Mesendoderm (in vitro differentiated cells): ENCODE measurements around the gene GLG1.
A peak's percentile ranks its signal among the peaks of the same experiment; 100 is the strongest.

Experiments
- DNase-seq: peaks from one replicate; pipeline ENCODE4 v3.0.0; 2013
- H2AK5ac ChIP-seq: 2 replicates; pipeline ENCODE4 v1.6.1; 2013; ENCODE audit warnings: low read length, inconsistent platforms
- H2BK120ac ChIP-seq: 2 replicates; pipeline ENCODE4 v1.6.1; 2013; ENCODE audit warnings: low read depth, mild to moderate bottlenecking, low read length, moderate library complexity, mixed read lengths
- H2BK15ac ChIP-seq: replicated peaks from 2 replicates; pipeline ENCODE4 v1.6.1; 2013; ENCODE audit warnings: low read depth, mild to moderate bottlenecking, moderate library complexity
- H2BK5ac ChIP-seq: 2 replicates; pipeline ENCODE4 v1.6.1; 2013; ENCODE audit warnings: low read length, inconsistent platforms
- H3K18ac ChIP-seq: 2 replicates; pipeline ENCODE4 v1.6.1; 2013; ENCODE audit warnings: mild to moderate bottlenecking, low read length, mixed read lengths
- H3K23ac ChIP-seq: one replicate; pipeline ENCODE4 v1.6.1; 2013; ENCODE audit warnings: low read length
- H3K27ac ChIP-seq: 2 replicates; pipeline ENCODE4 v1.5.1; 2013; ENCODE audit warnings: low read depth, mild to moderate bottlenecking, inconsistent platforms, low read length, moderate library complexity
- H3K27me3 ChIP-seq: 2 replicates; pipeline ENCODE4 v1.6.1; 2013; ENCODE audit warnings: low read length, control low read depth, mild to moderate bottlenecking, inconsistent platforms; ENCODE audit not compliant: insufficient read depth, poor library complexity
- H3K36me3 ChIP-seq: 2 replicates; pipeline ENCODE4 v1.6.1; 2013; ENCODE audit warnings: low read length, inconsistent platforms; ENCODE audit not compliant: control insufficient read depth, insufficient read depth
- H3K4ac ChIP-seq: one replicate; pipeline ENCODE4 v1.6.1; 2013; ENCODE audit warnings: low read depth, mild to moderate bottlenecking, low read length, moderate library complexity
- H3K4me1 ChIP-seq: 2 replicates; pipeline ENCODE4 v1.6.1; 2013; ENCODE audit warnings: low read depth, low read length, inconsistent platforms; ENCODE audit not compliant: control insufficient read depth
- H3K4me2 ChIP-seq: 2 replicates; pipeline ENCODE4 v1.6.1; 2013; ENCODE audit warnings: low read length
- H3K4me3 ChIP-seq: 2 replicates; pipeline ENCODE4 v1.5.1; 2013; ENCODE audit warnings: mild to moderate bottlenecking, low read length
- H3K56ac ChIP-seq: one replicate; pipeline ENCODE4 v1.6.1; 2013; ENCODE audit warnings: low read length
- H3K79me1 ChIP-seq: 2 replicates; pipeline ENCODE4 v1.6.1; 2013; ENCODE audit warnings: low read length, inconsistent platforms
- H3K79me2 ChIP-seq: 2 replicates; pipeline ENCODE4 v1.6.1; 2013; ENCODE audit warnings: mild to moderate bottlenecking, low read length; ENCODE audit not compliant: control insufficient read depth, insufficient read depth
- H3K9ac ChIP-seq: 2 replicates; pipeline ENCODE4 v1.6.1; 2013; ENCODE audit warnings: low read length, inconsistent platforms
- H4K5ac ChIP-seq: one replicate; pipeline ENCODE4 v1.6.1; 2013; ENCODE audit warnings: low read length
- H4K8ac ChIP-seq: one replicate; pipeline ENCODE4 v1.6.1; 2013; ENCODE audit warnings: low read depth, mild to moderate bottlenecking, control low read depth, low read length, moderate library complexity
- WGBS: extraction: QIAGEN DNeasy Blood & Tissue Kit; methylation state at CpG from one replicate; pipeline ENCODE4 v1.1.7; 2013; ENCODE audit warnings: low lambda C conversion rate, missing lambda C conversion rate; ENCODE audit not compliant: insufficient coverage; ENCODE audit errors: extremely low coverage; 5-methylcytosine and 5-hydroxymethylcytosine counted together

GLG1 gene

DNA sequence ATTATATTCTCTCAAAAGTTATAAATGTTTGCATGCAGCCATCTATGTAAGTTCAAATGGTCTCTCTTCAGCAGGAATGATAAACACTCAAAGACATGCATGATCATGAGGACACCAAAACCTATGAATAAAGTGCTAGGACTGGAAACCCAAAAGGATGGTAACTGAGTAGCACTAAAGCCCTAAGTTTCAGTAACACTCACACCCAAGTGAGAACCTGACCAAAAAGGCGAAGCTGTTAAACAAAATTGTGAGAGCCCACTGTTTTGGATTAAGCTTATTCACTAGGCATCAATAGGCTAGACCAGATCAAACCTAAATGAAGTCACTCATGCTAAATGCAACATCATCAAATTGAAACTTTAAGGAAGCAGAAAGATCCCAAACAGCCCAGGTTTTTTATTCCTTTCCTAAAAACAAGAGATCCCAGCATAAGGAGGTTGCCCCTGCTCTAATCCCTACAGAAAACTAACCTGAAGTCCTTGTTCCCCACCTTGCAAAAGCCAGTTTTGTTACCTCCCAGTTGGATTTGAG is 42.4 kb downstream of the GLG1 start:
- H3K23ac ChIP-seq: no peak overlapping the region
- H3K27ac ChIP-seq: no peak overlapping the region
- no peaks in the 10 kb centered on the region for H3K27me3 ChIP-seq
- no peak overlapping the region for H4K5ac ChIP-seq
- H4K8ac ChIP-seq: no peak overlapping the region
- no peak overlapping the region for H2AK5ac ChIP-seq
- H3K9ac ChIP-seq: no peak overlapping the region
- H3K18ac ChIP-seq: no peak overlapping the region
- H3K36me3 ChIP-seq: no peaks in the 10 kb centered on the region
- H3K56ac ChIP-seq: no peak overlapping the region
- H3K4me3 ChIP-seq: no peak overlapping the region
- H2BK15ac ChIP-seq: no peak overlapping the region
- no peak for DNase-seq
- H2BK5ac ChIP-seq: no peak overlapping the region
- H3K4me1 ChIP-seq: no peaks in the 10 kb centered on the region
- H2BK120ac ChIP-seq: no peak overlapping the region
- peaks cover 22% of the 10 kb centered on the region for H3K79me1 ChIP-seq
- H3K79me2 ChIP-seq: peaks cover 29% of the 10 kb centered on the region
- WGBS: no CpG with 5 or more reads among the region's 1 CpG
- H3K4ac ChIP-seq: no peak overlapping the region
- no peak overlapping the region for H3K4me2 ChIP-seq

DNA sequence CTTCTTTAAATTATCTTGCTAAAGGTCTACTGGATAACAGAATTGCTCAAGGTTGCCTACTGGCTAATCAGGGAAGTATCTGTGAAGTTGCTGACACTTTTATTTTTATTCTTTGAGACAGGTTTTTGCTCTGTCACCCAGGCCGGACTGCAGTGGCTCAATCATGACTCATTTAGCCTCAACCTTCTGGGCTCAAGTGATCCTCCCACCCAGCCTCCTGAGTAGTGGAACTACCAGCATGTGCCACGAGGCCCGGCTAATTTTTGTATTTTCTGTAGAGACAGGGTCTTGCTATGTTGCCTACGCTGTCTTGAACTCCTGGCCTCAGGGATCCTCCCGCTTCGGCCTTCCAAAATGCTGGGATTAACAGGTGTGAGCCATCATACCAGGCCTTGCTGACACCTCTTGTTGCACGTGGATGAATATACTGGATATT is 43.1 kb downstream of the GLG1 start:
- Histone ChIP-seq H3K9ac (no peak overlapping the region), H2AK5ac (no peak overlapping the region), H2BK5ac (no peak overlapping the region), H3K4me1 (no peaks in the 10 kb centered on the region), H3K27ac (no peak overlapping the region), H3K4ac (no peak overlapping the region), H3K79me1 (peaks cover 20% of the 10 kb centered on the region), H3K79me2 (peaks cover 26% of the 10 kb centered on the region), H3K4me2 (no peak overlapping the region), H3K36me3 (no peaks in the 10 kb centered on the region), H4K5ac (no peak overlapping the region), H3K18ac (no peak overlapping the region), H2BK15ac (no peak overlapping the region), H3K4me3 (no peak overlapping the region), H3K56ac (no peak overlapping the region), H2BK120ac (no peak overlapping the region), H4K8ac (no peak overlapping the region), H3K23ac (no peak overlapping the region), H3K27me3 (no peaks in the 10 kb centered on the region)
- no CpG with 5 or more reads among the region's 7 CpGs for WGBS
- DNase-seq: peak; percentile 25

DNA sequence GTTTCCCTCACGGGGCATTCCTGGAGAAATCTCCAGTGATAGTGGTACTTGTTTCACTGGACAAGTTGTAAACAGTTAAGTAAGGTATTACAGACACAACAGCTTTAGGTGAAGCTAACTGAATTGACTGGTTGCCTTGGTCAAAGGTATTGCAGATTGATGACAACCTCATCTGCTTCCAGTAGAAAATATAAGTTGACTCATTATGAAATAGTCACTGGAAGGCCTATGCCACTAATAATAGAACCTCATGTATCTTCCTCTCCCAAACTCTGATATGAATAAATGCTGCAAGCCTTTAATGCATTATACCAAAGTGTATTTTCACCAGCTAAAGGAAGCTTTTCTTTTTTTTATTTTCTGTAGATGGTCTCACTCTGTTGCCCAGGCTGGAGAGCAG is 44.8 kb downstream of the GLG1 start:
- no peak overlapping the region for H4K5ac ChIP-seq
- H3K9ac ChIP-seq: no peak overlapping the region
- no CpG with 5 or more reads among the region's 1 CpG for WGBS
- no peak overlapping the region for H3K4me2 ChIP-seq
- H3K4me1 ChIP-seq: no peaks in the 10 kb centered on the region
- H3K27me3 ChIP-seq: no peaks in the 10 kb centered on the region
- H2BK15ac ChIP-seq: no peak overlapping the region
- peaks cover 21% of the 10 kb centered on the region for H3K79me2 ChIP-seq
- no peaks in the 10 kb centered on the region for H3K36me3 ChIP-seq
- H3K18ac ChIP-seq: no peak overlapping the region
- H3K79me1 ChIP-seq: peaks cover 18% of the 10 kb centered on the region
- DNase-seq: no peak
- H3K56ac ChIP-seq: no peak overlapping the region
- H2AK5ac ChIP-seq: no peak overlapping the region
- no peak overlapping the region for H3K4ac ChIP-seq
- no peak overlapping the region for H3K27ac ChIP-seq
- no peak overlapping the region for H4K8ac ChIP-seq
- no peak overlapping the region for H3K4me3 ChIP-seq
- no peak overlapping the region for H2BK5ac ChIP-seq
- no peak overlapping the region for H3K23ac ChIP-seq
- H2BK120ac ChIP-seq: no peak overlapping the region

DNA sequence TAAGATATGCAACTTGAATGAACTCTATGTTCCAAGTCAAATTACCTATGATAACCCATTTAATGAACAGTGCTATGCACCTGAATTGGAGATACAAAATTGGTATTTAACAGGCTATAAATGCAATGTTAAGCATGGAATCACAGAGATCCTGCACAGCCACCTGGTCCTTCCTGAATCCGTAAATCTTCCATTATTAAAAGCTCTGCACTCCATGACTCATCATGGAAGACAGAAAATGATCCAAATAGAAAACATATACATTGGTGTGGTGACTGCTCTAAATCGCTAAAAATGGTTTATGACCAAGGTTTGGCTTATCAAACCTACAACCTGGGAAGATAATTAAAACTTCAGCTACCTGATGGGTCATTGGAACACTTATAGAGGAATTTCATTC is 45.3 kb downstream of the GLG1 start:
- Histone ChIP-seq H4K8ac (peak overlapping the region; percentile 39), H2AK5ac (no peak overlapping the region)
- no peak for DNase-seq

DNA sequence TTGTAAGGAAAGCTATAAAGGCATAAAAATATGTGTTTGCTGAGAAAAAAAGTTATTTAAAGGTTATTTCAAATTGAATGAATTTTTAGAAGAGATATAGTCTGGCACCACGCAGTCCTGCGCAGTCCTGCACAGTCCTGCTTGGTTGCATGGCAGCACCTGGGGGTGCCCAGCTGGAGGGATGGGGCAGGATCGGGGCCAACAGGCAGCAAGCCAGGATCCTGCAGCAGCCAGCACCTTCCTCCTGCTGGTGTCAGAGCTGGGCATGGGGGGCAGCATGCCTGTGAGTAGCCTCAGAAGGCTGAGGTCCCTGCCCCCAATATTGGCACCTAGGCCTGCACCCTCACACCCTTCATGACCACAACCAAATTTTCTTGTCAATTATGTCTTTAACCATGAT is 46.0 kb downstream of the GLG1 start:
- H2BK120ac ChIP-seq: no peak overlapping the region
- H2BK5ac ChIP-seq: no peak overlapping the region
- no peak for DNase-seq
- H3K23ac ChIP-seq: no peak overlapping the region
- no peak overlapping the region for H3K27ac ChIP-seq
- no peaks in the 10 kb centered on the region for H3K36me3 ChIP-seq
- H3K9ac ChIP-seq: no peak overlapping the region
- no peak overlapping the region for H2BK15ac ChIP-seq
- H3K4me3 ChIP-seq: no peak overlapping the region
- H4K5ac ChIP-seq: no peak overlapping the region
- no peak overlapping the region for H4K8ac ChIP-seq
- peaks cover 20% of the 10 kb centered on the region for H3K79me2 ChIP-seq
- no peak overlapping the region for H3K4me2 ChIP-seq
- H3K56ac ChIP-seq: no peak overlapping the region
- no CpG with 5 or more reads among the region's 3 CpGs for WGBS
- peaks cover 18% of the 10 kb centered on the region for H3K79me1 ChIP-seq
- H2AK5ac ChIP-seq: no peak overlapping the region
- H3K18ac ChIP-seq: no peak overlapping the region
- H3K4me1 ChIP-seq: no peaks in the 10 kb centered on the region
- no peak overlapping the region for H3K4ac ChIP-seq
- no peaks in the 10 kb centered on the region for H3K27me3 ChIP-seq

More for the DNA sequence above, 45.3 kb downstream of the GLG1 start:
- Histone ChIP-seq H3K79me2 (peaks cover 21% of the 10 kb centered on the region), H2BK120ac (no peak overlapping the region), H3K36me3 (no peaks in the 10 kb centered on the region), H3K9ac (no peak overlapping the region), H3K23ac (no peak overlapping the region), H2BK15ac (no peak overlapping the region), H3K4me3 (no peak overlapping the region), H4K5ac (no peak overlapping the region), H3K27ac (no peak overlapping the region), H3K4ac (no peak overlapping the region), H3K79me1 (peaks cover 18% of the 10 kb centered on the region), H3K56ac (no peak overlapping the region), H3K4me1 (no peaks in the 10 kb centered on the region), H2BK5ac (no peak overlapping the region), H3K4me2 (no peak overlapping the region), H3K18ac (no peak overlapping the region), H3K27me3 (no peaks in the 10 kb centered on the region)
- no CpG with 5 or more reads among the region's 2 CpGs for WGBS

DNA sequence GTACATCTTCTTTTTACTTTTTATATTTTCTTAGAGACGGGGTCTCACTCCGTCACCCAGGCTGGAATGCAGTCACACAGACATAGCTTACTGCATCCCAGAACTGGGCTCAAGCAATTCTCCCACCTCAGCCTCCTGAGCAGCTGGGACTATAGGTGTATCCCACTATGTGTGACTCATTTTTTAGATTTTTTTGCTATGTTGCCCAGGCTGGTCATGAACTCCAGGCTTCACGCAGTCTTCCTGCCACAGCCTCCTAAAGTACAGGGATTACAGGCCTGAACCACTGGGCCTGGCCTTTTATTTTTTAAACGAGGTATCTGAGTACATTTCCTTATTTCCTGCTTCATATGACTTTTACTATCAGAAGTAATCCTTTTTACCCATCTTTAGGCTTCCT is 48.0 kb downstream of the GLG1 start:
- no peak overlapping the region for H2BK15ac ChIP-seq
- no CpG with 5 or more reads among the region's 4 CpGs for WGBS
- no peak overlapping the region for H3K27ac ChIP-seq
- H3K23ac ChIP-seq: no peak overlapping the region
- H3K27me3 ChIP-seq: no peaks in the 10 kb centered on the region
- no peak overlapping the region for H2BK5ac ChIP-seq
- H4K8ac ChIP-seq: no peak overlapping the region
- H3K56ac ChIP-seq: no peak overlapping the region
- H4K5ac ChIP-seq: no peak overlapping the region
- H3K79me1 ChIP-seq: peaks cover 13% of the 10 kb centered on the region
- H2AK5ac ChIP-seq: no peak overlapping the region
- no peak overlapping the region for H2BK120ac ChIP-seq
- H3K4me3 ChIP-seq: no peak overlapping the region
- no peak overlapping the region for H3K18ac ChIP-seq
- H3K4me1 ChIP-seq: no peaks in the 10 kb centered on the region
- H3K4me2 ChIP-seq: no peak overlapping the region
- no peaks in the 10 kb centered on the region for H3K36me3 ChIP-seq
- peaks cover 9% of the 10 kb centered on the region for H3K79me2 ChIP-seq
- H3K9ac ChIP-seq: no peak overlapping the region
- no peak for DNase-seq
- H3K4ac ChIP-seq: no peak overlapping the region
